OCI-LY7 (cell line): ENCODE measurements around the gene ST14. TPM values are rescaled to one million over a fixed set of nuclear protein-coding genes. Genes with fewer than 3 reads are reported as not detected.
A peak's percentile ranks its signal among the peaks of the same experiment; 100 is the strongest.

Experiments used
- BruUV-seq: library from RNA; stranded (reverse); fragments of 400-500 nt; replicated peaks from 2 replicates; lab custom pipeline; 2021; lab: Mats Ljungman, UMichigan
- CTCF ChIA-PET: fragments of 300-600 bp; sonication (Branson Sonifier 250); formaldehyde crosslinking; loops from one replicate; lab custom pipeline; 2022; ENCODE audit warnings: antibody characterized with exemption; ENCODE audit not compliant: unreplicated experiment; lab: Charles Lee
- POLR2A ChIA-PET: fragments of 300-600 bp; sonication (Branson Sonifier 250); formaldehyde crosslinking; loops from one replicate; lab custom pipeline; 2022; ENCODE audit warnings: antibody characterized with exemption; lab: Charles Lee
- DNase-seq: peaks from one replicate; pipeline ENCODE4 v3.0.0-alpha.2; 2015; ENCODE audit warnings: low spot score
- H2AFZ ChIP-seq: fragments of 200-600 bp; sonication (generic), shearing (Covaris generic); 2 replicates; pipeline ENCODE4 v1.6.1; 2014; ENCODE audit warnings: mild to moderate bottlenecking, antibody characterized with exemption, low read length, moderate library complexity
- H3K27ac ChIP-seq: fragments of 200-600 bp; sonication (generic); 2 replicates; pipeline ENCODE4 v1.5.1; 2014; ENCODE audit warnings: mixed run types, low read depth, mild to moderate bottlenecking, moderate library complexity, low read length, inconsistent platforms; ENCODE audit not compliant: poor library complexity, severe bottlenecking
- H3K36me3 ChIP-seq: fragments of 200-600 bp; sonication (generic); 2 replicates; pipeline ENCODE4 v1.6.1; 2014; ENCODE audit warnings: mild to moderate bottlenecking, antibody characterized with exemption, low read length, moderate library complexity, mixed read lengths; ENCODE audit not compliant: insufficient read depth
- H3K4me1 ChIP-seq: fragments of 200-600 bp; sonication (generic); 2 replicates; pipeline ENCODE4 v1.5.1; 2014; ENCODE audit warnings: mild to moderate bottlenecking, low read length; ENCODE audit not compliant: insufficient read depth, poor library complexity, severe bottlenecking
- H3K4me2 ChIP-seq: fragments of 200-600 bp; sonication (generic); 2 replicates; pipeline ENCODE4 v1.6.1; 2014; ENCODE audit warnings: mild to moderate bottlenecking, low read length
- H3K4me3 ChIP-seq: fragments of 200-600 bp; sonication (generic); 2 replicates; pipeline ENCODE4 v1.5.1; 2014; ENCODE audit warnings: mild to moderate bottlenecking, low read depth, low read length; ENCODE audit not compliant: poor library complexity, severe bottlenecking
- H3K79me2 ChIP-seq: fragments of 200-600 bp; sonication (generic); 2 replicates; pipeline ENCODE4 v1.6.1; 2016; ENCODE audit warnings: low read depth, mild to moderate bottlenecking, low read length, moderate library complexity, mixed read lengths; ENCODE audit not compliant: insufficient read depth
- H3K9me2 ChIP-seq: fragments of 200-600 bp; sonication (generic); 2 replicates; pipeline ENCODE4 v1.6.1; 2016; ENCODE audit warnings: mild to moderate bottlenecking, low read length, mixed read lengths; ENCODE audit not compliant: insufficient read depth
- H3K9me3 ChIP-seq: fragments of 200-600 bp; sonication (generic); 2 replicates; pipeline ENCODE4 v1.6.1; 2014; ENCODE audit warnings: mild to moderate bottlenecking, mixed run types, low read length, mixed read lengths
- H4K20me1 ChIP-seq: fragments of 200-600 bp; sonication (generic); 2 replicates; pipeline ENCODE4 v1.6.1; 2014; ENCODE audit warnings: mild to moderate bottlenecking, antibody characterized with exemption, low read length, moderate library complexity, mixed read lengths; ENCODE audit not compliant: insufficient read depth
- EZH2phosphoT487 ChIP-seq: fragments of 200-600 bp; sonication (generic); IDR thresholded peaks from 2 replicates; pipeline ENCODE4 v1.6.1; 2018; ENCODE audit warnings: low read depth, borderline replicate concordance, mild to moderate bottlenecking, mixed run types, antibody characterized with exemption, low read length, moderate library complexity, mixed read lengths
- intact Hi-C: fragments of 100-400 bp; cut with micrococcal nuclease; formaldehyde crosslinking; loops from one replicate; pipeline ENCODE4 v1.10.0; 2022; ENCODE audit not compliant: unreplicated experiment
- total RNA-seq, 2 experiments: library from RNA; depleted of rRNA in 1 of 2; stranded (reverse); fragments of >200 nt in 1 of 2; shearing (Covaris generic) in 1 of 2; gene quantifications; 2 replicates each; pipeline ENCODE4 v1.2.3, GENCODE V29; 2014 to 2022
- TF ChIP-seq, protein P1 (sequence below): fragments of 200-600 bp; sonication (generic); conservative IDR thresholded peaks from 2 replicates; pipeline ENCODE4 v1.5.1; 2014; ENCODE audit warnings: mild to moderate bottlenecking, antibody characterized with exemption, low read length, moderate library complexity, mixed read lengths

The ST14 gene
- total RNA-seq, 2 experiments from 2014 or later, result 98.0 to 135 TPM

GRCh38 chr11:130166457-130166784 is 6.8 kb downstream of the ST14 start:
- Histone ChIP-seq H3K4me1 (peaks cover 99% of the 10 kb centered on the region), H3K36me3 (peaks cover 52% of the 10 kb centered on the region; the same call in 1 of the 2 replicates), H3K9me3 (no peaks in the 10 kb centered on the region), H3K27ac (peak overlapping the region; percentile 93), H3K79me2 (peaks cover 100% of the 10 kb centered on the region), H3K4me3 (peak overlapping the region; percentile 57), H4K20me1 (no peaks in the 10 kb centered on the region), H3K4me2 (peak overlapping the region; percentile 90), H2AFZ (no peak overlapping the region), H3K9me2 (no peaks in the 10 kb centered on the region)
- TF ChIP-seq EZH2phosphoT487, result no peak
- TF ChIP-seq, protein P1, sequence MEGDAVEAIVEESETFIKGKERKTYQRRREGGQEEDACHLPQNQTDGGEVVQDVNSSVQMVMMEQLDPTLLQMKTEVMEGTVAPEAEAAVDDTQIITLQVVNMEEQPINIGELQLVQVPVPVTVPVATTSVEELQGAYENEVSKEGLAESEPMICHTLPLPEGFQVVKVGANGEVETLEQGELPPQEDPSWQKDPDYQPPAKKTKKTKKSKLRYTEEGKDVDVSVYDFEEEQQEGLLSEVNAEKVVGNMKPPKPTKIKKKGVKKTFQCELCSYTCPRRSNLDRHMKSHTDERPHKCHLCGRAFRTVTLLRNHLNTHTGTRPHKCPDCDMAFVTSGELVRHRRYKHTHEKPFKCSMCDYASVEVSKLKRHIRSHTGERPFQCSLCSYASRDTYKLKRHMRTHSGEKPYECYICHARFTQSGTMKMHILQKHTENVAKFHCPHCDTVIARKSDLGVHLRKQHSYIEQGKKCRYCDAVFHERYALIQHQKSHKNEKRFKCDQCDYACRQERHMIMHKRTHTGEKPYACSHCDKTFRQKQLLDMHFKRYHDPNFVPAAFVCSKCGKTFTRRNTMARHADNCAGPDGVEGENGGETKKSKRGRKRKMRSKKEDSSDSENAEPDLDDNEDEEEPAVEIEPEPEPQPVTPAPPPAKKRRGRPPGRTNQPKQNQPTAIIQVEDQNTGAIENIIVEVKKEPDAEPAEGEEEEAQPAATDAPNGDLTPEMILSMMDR, result no peak
- BruUV-seq, result TSS peak; percentile 1
- CTCF ChIA-PET, result interaction anchor here (1.0 to 1.2 kb wide), 3 partner anchors 11 to 20 kb away, joined by 3 to 6 read pairs (median 4); no protein-coding TSS in a partner anchor
- intact Hi-C loops, result loop anchor here (1.0 to 5.0 kb wide), 2 partner anchors 15 to 146 kb away; partner anchors contain the start of gene ZBTB44
- POLR2A ChIA-PET, result interaction anchor here (0.6 to 6.2 kb wide), 13 partner anchors 11 to 210 kb away, joined by 3 to 67 read pairs (median 4); no protein-coding TSS in a partner anchor
- peak; percentile 92 for DNase-seq

- Histone ChIP-seq H3K9me3 (no peaks in the 10 kb centered on the region), H3K4me1 (peaks cover 100% of the 10 kb centered on the region), H3K4me3 (peak overlapping the region; percentile 57), H3K27ac (peak overlapping the region; percentile 93), H3K9me2 (no peaks in the 10 kb centered on the region), H2AFZ (no peak overlapping the region), H3K4me2 (peak overlapping the region; percentile 90), H4K20me1 (no peaks in the 10 kb centered on the region), H3K79me2 (peaks cover 100% of the 10 kb centered on the region), H3K36me3 (peaks cover 45% of the 10 kb centered on the region; the same call in 1 of the 2 replicates)
- no peak for DNase-seq
- no peak for TF ChIP-seq EZH2phosphoT487
- TF ChIP-seq, protein P1, result no peak
- CTCF ChIA-PET, result no interaction called here
- POLR2A ChIA-PET, result interaction anchor here (0.9 to 6.2 kb wide), 6 partner anchors 12 to 171 kb away, joined by 3 to 67 read pairs (median 14); no protein-coding TSS in a partner anchor
- intact Hi-C loops, result loop anchor here (5.0 kb wide), 1 partner anchor 145 kb away; the partner anchor contains the start of gene ZBTB44
- BruUV-seq, result no TSS peak
Observed at GRCh38 chr11:130167146-130167545, 7.6 kb downstream of the ST14 start.

DNA sequence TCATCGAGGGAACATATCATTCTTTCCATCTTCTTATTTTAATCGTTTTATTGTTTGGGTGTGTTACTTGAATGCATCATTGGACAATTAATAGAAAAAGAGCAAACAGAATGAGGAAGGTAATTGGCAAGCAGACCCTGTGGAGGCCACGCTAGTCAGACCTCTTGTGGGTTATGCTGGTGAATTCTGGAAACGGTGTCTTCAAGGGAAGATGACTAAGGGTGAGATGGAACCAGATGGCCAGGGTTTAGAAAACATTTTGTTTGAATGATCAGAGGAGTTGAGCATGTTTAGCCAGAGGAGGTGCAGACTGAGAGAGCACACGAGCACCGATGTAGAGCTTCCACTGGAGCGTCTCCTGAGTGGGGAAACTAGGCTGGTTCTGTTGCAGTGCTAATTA is 8.5 kb downstream of the ST14 start:
- Histone ChIP-seq H2AFZ (no peak overlapping the region), H3K27ac (peak overlapping the region; percentile 93), H3K4me3 (peak overlapping the region; percentile 57), H3K36me3 (peaks cover 43% of the 10 kb centered on the region), H3K4me1 (peaks cover 100% of the 10 kb centered on the region), H3K9me3 (no peaks in the 10 kb centered on the region), H3K79me2 (peaks cover 100% of the 10 kb centered on the region), H3K9me2 (no peaks in the 10 kb centered on the region), H4K20me1 (no peaks in the 10 kb centered on the region), H3K4me2 (peak overlapping the region; percentile 90)
- intact Hi-C loops, result loop anchor here (5.0 kb wide), 1 partner anchor 144 kb away; the partner anchor contains the start of gene ZBTB44
- CTCF ChIA-PET, result interaction anchor here (1.0 to 1.4 kb wide), 2 partner anchors 10 to 17 kb away, joined by 3 to 5 read pairs; no protein-coding TSS in a partner anchor
- no TSS peak for BruUV-seq
- POLR2A ChIA-PET, result interaction anchor here (0.9 to 6.2 kb wide), 4 partner anchors 11 to 222 kb away, joined by 3 to 67 read pairs (median 22); no protein-coding TSS in a partner anchor
- peak; percentile 50 for DNase-seq
- TF ChIP-seq, protein P1, result no peak
- TF ChIP-seq EZH2phosphoT487, result no peak
